ENCODE data around the gene VGF.
"Not testable (repeated sequence)": the region's sequence is repeated elsewhere in the genome, so short reads cannot be mapped to it uniquely, and the experiment has no call there.

VGF gene

GRCh38 chr7:101114492-101114891 lies 50.9 kb downstream of the VGF start:
- DNase-seq, result no peak

GRCh38 chr7:101113836-101114235 lies 51.5 kb downstream of the VGF start:
- DNase-seq, result no peak

DNA sequence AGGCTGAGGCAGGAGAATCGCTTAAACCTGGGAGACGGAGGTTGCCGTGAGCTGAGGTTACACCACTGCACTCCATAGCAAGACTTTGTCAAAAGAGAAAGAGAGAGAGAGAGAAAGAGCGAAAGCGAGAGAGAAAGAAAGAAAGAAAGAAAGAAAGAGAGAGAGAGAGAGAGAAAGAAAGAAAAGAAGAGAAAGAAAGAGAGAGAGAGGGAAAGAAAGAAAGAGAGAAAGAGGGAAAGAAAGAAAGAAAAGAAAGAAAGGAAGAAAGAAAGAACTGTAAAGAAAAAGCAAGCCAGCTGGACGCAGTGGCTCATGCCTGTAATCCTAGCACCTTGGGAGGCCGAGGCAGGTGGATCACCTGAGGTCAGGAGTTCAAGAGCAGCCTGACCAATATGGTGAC lies 52.2 kb downstream of the VGF start:
- DNase-seq, result not testable (repeated sequence)

Measured in C1 segment of cervical spinal cord (tissue), 14 donors.